GM10266 (cell line): ENCODE results near the gene FBXL16.

ENCODE experiments used
- DNase-seq: peaks from one replicate; pipeline ENCODE4 v3.0.0; 2012; ENCODE audit errors: extremely low spot score
- CTCF ChIP-seq: IDR thresholded peaks from 2 replicates; pipeline ENCODE4 v1.5.1; 2012; ENCODE audit warnings: mild to moderate bottlenecking, low read depth; ENCODE audit not compliant: control insufficient read depth, insufficient read depth; ENCODE audit errors: missing control alignments

FBXL16 gene

GRCh38 chr16:674968-675883 lies 30.4 kb downstream of the FBXL16 start, which contains the start of gene RHBDL1:
TSS of gene RHBDL1 (plus strand) at chr16:675671. CDS start at chr16:675791, 120 bp downstream.
- DNase-seq: no peak
- no peak for TF ChIP-seq CTCF

DNA sequence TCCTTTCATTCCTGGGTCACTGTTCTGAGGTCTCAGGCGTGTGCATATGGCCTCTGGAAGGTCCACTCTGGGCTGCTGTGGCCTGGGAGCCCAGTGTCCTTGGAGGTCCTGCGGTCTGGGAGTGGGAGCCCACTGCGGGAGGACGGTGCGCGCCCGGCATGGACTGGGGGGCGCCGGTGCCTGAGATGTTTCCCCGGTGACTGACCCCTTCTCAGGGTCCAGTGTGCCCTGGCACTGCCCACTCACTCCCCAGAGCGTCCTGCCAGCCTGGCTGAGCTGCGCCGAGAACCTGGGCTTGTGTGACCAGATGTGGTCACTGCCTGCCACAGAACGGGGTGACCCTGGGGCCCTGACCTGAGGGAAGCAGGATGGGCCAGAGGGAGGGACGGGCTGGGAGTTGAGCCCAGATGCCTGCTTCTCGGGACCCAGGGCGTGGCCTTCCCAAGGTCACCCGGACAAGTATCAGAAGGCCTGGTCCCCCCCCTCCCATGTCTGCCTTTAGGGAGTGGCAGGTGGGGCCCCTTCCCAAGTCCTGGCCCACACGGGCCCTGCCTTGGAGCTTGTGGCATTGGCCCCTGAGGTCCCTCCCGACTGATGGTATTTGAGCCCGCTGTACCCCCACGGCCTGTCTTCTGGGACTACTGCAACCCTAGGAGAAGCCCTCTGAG lies 31.3 kb downstream of the FBXL16 start:
- no peak for TF ChIP-seq CTCF
- DNase-seq: no peak

DNA sequence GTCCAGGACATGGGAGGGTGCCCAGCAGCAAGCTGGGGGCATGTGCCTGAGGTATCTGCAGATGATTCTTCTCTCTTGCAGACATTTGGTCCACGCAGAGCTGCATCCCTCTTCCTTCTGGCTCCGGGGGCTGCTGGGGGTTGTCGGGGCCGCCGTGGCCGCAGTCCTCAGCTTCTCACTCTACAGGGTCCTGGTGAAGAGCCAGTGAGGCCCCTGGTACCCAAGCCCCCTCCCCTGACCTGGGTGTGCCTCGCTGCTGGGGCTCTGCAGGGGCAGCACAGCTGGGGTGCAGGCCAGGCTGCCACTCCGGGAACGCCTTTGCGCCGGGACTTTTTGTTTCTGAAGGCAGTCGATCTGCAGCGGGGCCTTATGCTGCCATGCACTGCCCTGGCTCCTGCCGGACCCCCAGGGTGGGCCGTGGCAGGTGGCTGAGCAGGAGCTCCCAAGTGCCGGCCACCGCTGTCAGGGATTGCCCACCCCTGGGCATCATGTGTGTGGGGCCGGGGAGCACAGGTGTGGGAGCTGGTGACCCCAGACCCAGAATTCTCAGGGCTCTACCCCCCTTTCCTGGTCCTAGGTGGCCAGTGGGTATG lies 32.1 kb downstream of the FBXL16 start:
- DNase-seq: no peak
- TF ChIP-seq CTCF: no peak

- TF ChIP-seq CTCF: no peak
- no peak for DNase-seq
Measured at GRCh38 chr16:672851-673250, 32.8 kb downstream of the FBXL16 start.

DNA sequence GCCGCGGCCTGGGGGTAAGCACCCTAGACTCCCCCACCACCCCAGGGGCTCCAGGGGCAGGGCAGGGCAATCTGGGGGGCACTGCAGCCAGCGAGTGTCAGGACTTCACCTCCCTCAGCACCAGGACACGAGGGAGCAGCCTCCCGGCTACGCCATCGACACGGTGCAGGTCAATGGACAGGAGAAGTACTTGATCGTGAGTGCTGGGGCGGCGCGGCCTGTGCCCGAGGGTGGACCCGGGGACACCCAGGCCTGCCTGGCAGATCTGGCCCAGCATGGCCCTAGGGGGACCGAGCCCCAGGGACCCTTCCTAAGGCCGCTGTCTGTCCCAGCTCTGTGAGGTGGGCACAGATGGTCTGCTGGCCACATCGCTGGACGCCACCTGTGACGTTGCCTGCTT lies 33.2 kb downstream of the FBXL16 start:
- DNase-seq: no peak

DNA sequence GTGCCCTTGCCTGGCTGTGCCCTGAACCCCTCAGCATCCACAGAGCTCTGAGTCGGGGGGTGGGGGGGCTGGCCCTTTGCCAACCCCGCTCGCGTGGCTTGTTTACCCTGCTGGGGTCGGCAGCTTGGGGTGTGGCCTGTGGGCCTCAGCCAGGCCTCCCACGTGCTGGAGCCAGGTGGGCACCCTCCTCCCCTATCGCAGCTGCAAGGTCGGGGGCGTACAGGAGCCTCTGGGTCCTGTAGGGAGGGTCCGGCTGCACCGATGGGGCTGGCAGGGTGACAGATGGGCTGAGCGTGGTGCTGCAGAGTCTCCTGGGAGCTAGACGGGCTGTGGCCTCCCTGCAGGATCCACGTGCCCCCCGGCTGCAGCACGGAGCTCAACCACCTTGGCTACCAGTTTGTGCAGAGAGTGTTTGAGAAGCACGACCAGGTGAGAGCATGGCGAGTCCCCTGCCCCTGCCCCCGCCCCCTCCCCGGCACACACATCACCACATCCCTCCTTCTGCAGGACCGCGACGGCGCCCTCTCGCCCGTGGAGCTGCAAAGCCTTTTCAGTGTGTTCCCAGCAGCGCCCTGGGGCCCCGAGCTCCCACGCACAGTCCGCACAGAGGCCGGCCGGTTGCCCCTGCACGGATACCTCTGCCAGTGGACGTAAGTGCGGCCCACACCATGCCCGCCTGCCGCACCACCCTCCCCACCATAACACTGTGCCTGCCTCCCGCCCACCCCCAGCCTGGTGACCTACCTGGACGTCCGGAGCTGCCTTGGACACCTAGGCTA lies 34.1 kb downstream of the FBXL16 start:
- no peak for DNase-seq

More for the DNA sequence above, 33.2 kb downstream of the FBXL16 start:
- TF ChIP-seq CTCF: no peak

More for the DNA sequence above, 34.1 kb downstream of the FBXL16 start:
- no peak for TF ChIP-seq CTCF
